HCT116 (cell line): ENCODE measurements around the gene GRIK2.

ENCODE experiments used
- EZH2 ChIP-seq: fragments of 200-600 bp; sonication (generic); IDR thresholded peaks from 2 replicates; pipeline ENCODE4 v1.6.1; 2017; ENCODE audit warnings: antibody characterized with exemption, mixed run types
- EZH2phosphoT487 ChIP-seq: fragments of 200-600 bp; IDR thresholded peaks from 2 replicates; pipeline ENCODE4 v1.6.1; 2018; ENCODE audit warnings: antibody characterized with exemption, borderline replicate concordance
- JUND ChIP-seq: IDR thresholded peaks from 2 replicates; pipeline ENCODE4 v1.6.1; 2012
- RAD21 ChIP-seq: IDR thresholded peaks from 2 replicates; pipeline ENCODE4 v1.6.1; 2012; ENCODE audit warnings: low read depth, mild to moderate bottlenecking
- SP1 ChIP-seq: IDR thresholded peaks from 2 replicates; pipeline ENCODE4 v1.6.1; 2012; ENCODE audit warnings: low read depth
- TCF7L2 ChIP-seq: IDR thresholded peaks from 2 replicates; pipeline ENCODE4 v1.7.0; 2011; ENCODE audit warnings: borderline replicate concordance, inconsistent platforms; ENCODE audit not compliant: insufficient read depth, insufficient read length; ENCODE audit errors: extremely low read depth
- TF ChIP-seq, protein P1 (sequence below), 3 experiments: fragments of 200-600 bp in 1 of 3; sonication (generic) in 1 of 3; IDR thresholded peaks in 2 of 3; conservative IDR thresholded peaks in 1 of 3; 2 replicates each; pipeline ENCODE4 v1.5.1; 2012 to 2017; ENCODE audit warnings: low read depth in 2 of 3, low read length in 2 of 3, antibody characterized with exemption in 1 of 3, borderline replicate concordance in 1 of 3, control low read depth in 1 of 3, mild to moderate bottlenecking in 1 of 3, mixed read lengths in 1 of 3, mixed run types in 1 of 3, moderate library complexity in 1 of 3; ENCODE audit not compliant: insufficient read depth in 1 of 3
- TF ChIP-seq, protein P2 (sequence below): IDR thresholded peaks from 2 replicates; pipeline ENCODE4 v1.6.1; 2012

DNA sequence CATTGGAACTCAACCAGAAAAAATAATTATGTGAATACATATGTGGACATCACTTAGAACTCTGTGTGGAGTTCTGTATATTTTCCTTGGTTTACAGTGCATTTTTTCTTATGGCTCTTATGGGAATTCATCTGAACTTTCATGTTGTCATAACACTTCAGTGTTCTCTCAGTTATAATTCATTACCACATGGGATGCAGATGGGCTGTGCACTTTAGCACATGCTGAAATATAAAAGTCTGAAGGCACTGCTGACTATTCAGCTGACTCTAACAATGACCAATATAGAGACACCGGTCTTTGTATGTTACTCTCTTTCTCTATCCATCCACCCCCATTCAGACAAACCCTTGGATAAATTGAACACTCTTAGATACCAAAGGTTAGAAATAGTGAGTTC is 29.3 kb downstream of the GRIK2 start:
- TF ChIP-seq, protein P1, sequence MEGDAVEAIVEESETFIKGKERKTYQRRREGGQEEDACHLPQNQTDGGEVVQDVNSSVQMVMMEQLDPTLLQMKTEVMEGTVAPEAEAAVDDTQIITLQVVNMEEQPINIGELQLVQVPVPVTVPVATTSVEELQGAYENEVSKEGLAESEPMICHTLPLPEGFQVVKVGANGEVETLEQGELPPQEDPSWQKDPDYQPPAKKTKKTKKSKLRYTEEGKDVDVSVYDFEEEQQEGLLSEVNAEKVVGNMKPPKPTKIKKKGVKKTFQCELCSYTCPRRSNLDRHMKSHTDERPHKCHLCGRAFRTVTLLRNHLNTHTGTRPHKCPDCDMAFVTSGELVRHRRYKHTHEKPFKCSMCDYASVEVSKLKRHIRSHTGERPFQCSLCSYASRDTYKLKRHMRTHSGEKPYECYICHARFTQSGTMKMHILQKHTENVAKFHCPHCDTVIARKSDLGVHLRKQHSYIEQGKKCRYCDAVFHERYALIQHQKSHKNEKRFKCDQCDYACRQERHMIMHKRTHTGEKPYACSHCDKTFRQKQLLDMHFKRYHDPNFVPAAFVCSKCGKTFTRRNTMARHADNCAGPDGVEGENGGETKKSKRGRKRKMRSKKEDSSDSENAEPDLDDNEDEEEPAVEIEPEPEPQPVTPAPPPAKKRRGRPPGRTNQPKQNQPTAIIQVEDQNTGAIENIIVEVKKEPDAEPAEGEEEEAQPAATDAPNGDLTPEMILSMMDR (IDR thresholded peaks at IDR 0.05 in 2 of 3, conservative IDR thresholded peaks at IDR 0.05 in 1 of 3; ENCODE audit: borderline replicate concordance in 1 of 3, insufficient read depth in 1 of 3, low read depth in 2 of 3, low read length in 2 of 3) = no peak
- TF ChIP-seq EZH2phosphoT487 (no peak), EZH2 (no peak), RAD21 (no peak), SP1 (no peak), TCF7L2 (no peak), JUND (no peak)
- TF ChIP-seq, protein P2, sequence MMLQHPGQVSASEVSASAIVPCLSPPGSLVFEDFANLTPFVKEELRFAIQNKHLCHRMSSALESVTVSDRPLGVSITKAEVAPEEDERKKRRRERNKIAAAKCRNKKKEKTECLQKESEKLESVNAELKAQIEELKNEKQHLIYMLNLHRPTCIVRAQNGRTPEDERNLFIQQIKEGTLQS = no peak
